IMR-90 (cell line): ENCODE measurements around the gene CCDC171. TPM values are rescaled to one million over a fixed set of nuclear protein-coding genes. Genes with fewer than 3 reads are reported as not detected.

Experiments used
- ATAC-seq: fragments of 200-7000 bp; cut with Tn5 transposase; 2 replicates; pipeline ENCODE4 v1.9.1; 2020; ENCODE audit warnings: low read depth, mild to moderate bottlenecking, moderate library complexity
- BruUV-seq: library from RNA; stranded (reverse); fragments of 400-500 nt; replicated peaks from 2 replicates; lab custom pipeline; 2021; lab: Mats Ljungman, UMichigan
- CTCF ChIA-PET: fragments of 300-600 bp; formaldehyde crosslinking; extraction: SDS; loops from one replicate; lab custom pipeline; 2021; ENCODE audit warnings: antibody characterized with exemption; lab: Yijun Ruan, JAX
- POLR2A ChIA-PET: fragments of 300-600 bp; sonication (Branson Sonifier 250); formaldehyde crosslinking; loops from one replicate; lab custom pipeline; 2022; ENCODE audit warnings: antibody characterized with exemption; ENCODE audit not compliant: unreplicated experiment; lab: Charles Lee
- DNase-seq: peaks from one replicate; pipeline ENCODE4 v3.0.0; 2013
- H2AFZ ChIP-seq: replicated peaks from 2 replicates; pipeline ENCODE3; 2013; ENCODE audit warnings: low read length, mild to moderate bottlenecking; ENCODE audit not compliant: poor library complexity
- H2AK5ac ChIP-seq: 2 replicates; pipeline ENCODE4 v1.6.1; 2013; ENCODE audit warnings: low read depth, low read length, inconsistent platforms
- H2AK9ac ChIP-seq: replicated peaks from 2 replicates; pipeline ENCODE3; 2013; ENCODE audit warnings: mild to moderate bottlenecking, low read depth, low read length, moderate library complexity; ENCODE audit not compliant: poor library complexity
- H2BK120ac ChIP-seq: 2 replicates; pipeline ENCODE4 v1.6.1; 2013; ENCODE audit warnings: low read depth, low read length, inconsistent platforms
- H2BK15ac ChIP-seq: 3 replicates; pipeline ENCODE4 v1.6.1; 2013; ENCODE audit warnings: low read depth, low read length, inconsistent platforms
- H2BK20ac ChIP-seq: 2 replicates; pipeline ENCODE4 v1.6.1; 2013; ENCODE audit warnings: low read depth, mild to moderate bottlenecking, inconsistent platforms, low read length, moderate library complexity
- H2BK5ac ChIP-seq: 2 replicates; pipeline ENCODE4 v1.6.1; 2013; ENCODE audit warnings: mild to moderate bottlenecking, low read depth, low read length, inconsistent platforms; ENCODE audit not compliant: poor library complexity, severe bottlenecking
- H3K14ac ChIP-seq: replicated peaks from 2 replicates; pipeline ENCODE4 v1.6.1; 2013; ENCODE audit warnings: low read depth, low read length, inconsistent platforms
- H3K18ac ChIP-seq: 2 replicates; pipeline ENCODE4 v1.6.1; 2013; ENCODE audit warnings: low read depth, low read length, control low read depth
- H3K23ac ChIP-seq: 2 replicates; pipeline ENCODE4 v1.6.1; 2013; ENCODE audit warnings: low read depth, low read length, inconsistent platforms
- H3K27ac ChIP-seq: 2 replicates; pipeline ENCODE4 v1.5.1; 2013; ENCODE audit warnings: mild to moderate bottlenecking, control low read depth, low read length; ENCODE audit not compliant: insufficient read depth
- H3K27me3 ChIP-seq: 2 replicates; pipeline ENCODE4 v1.6.1; 2013; ENCODE audit warnings: low read length; ENCODE audit not compliant: control insufficient read depth, insufficient read depth
- H3K36me3 ChIP-seq: 2 replicates; pipeline ENCODE4 v1.6.1; 2013; ENCODE audit warnings: low read length, mixed read lengths; ENCODE audit not compliant: control insufficient read depth, insufficient read depth
- H3K4ac ChIP-seq: 2 replicates; pipeline ENCODE4 v1.6.1; 2013; ENCODE audit warnings: low read depth, low read length, inconsistent platforms
- H3K4me1 ChIP-seq: 2 replicates; pipeline ENCODE4 v1.6.1; 2013; ENCODE audit warnings: low read length, mixed read lengths; ENCODE audit not compliant: control insufficient read depth, insufficient read depth
- H3K4me2 ChIP-seq: 2 replicates; pipeline ENCODE4 v1.6.1; 2013; ENCODE audit warnings: low read depth, mild to moderate bottlenecking, control low read depth, low read length, moderate library complexity
- H3K4me3 ChIP-seq: 2 replicates; pipeline ENCODE4 v1.5.1; 2013; ENCODE audit warnings: low read depth, mild to moderate bottlenecking, control low read depth, low read length, moderate library complexity; ENCODE audit not compliant: insufficient read depth
- H3K56ac ChIP-seq: 2 replicates; pipeline ENCODE4 v1.6.1; 2013; ENCODE audit warnings: low read length, inconsistent platforms; ENCODE audit not compliant: insufficient read depth; ENCODE audit errors: extremely low read depth
- H3K79me1 ChIP-seq, 2 experiments: 2 replicates each; pipeline ENCODE4 v1.6.1; 2013; ENCODE audit warnings: low read length in 2 of 2, inconsistent platforms in 1 of 2, low read depth in 1 of 2
- H3K9ac ChIP-seq: 2 replicates; pipeline ENCODE4 v1.6.1; 2013; ENCODE audit warnings: low read depth, low read length, control low read depth
- H3K9me1 ChIP-seq: 2 replicates; pipeline ENCODE4 v1.6.1; 2013; ENCODE audit warnings: low read length, inconsistent platforms; ENCODE audit not compliant: insufficient read depth
- H3K9me3 ChIP-seq: 2 replicates; pipeline ENCODE4 v1.6.1; 2013; ENCODE audit warnings: low read length; ENCODE audit not compliant: control insufficient read depth, insufficient read depth
- H4K20me1 ChIP-seq: 2 replicates; pipeline ENCODE4 v1.6.1; 2013; ENCODE audit warnings: low read length, inconsistent platforms; ENCODE audit not compliant: insufficient read depth
- H4K5ac ChIP-seq: 2 replicates; pipeline ENCODE4 v1.6.1; 2013; ENCODE audit warnings: mild to moderate bottlenecking, low read depth, low read length, control low read depth
- H4K8ac ChIP-seq, 2 experiments: 2 replicates each; pipeline ENCODE4 v1.6.1; 2013; ENCODE audit warnings: low read depth in 2 of 2, low read length in 2 of 2, control low read depth in 1 of 2, inconsistent platforms in 1 of 2
- H4K91ac ChIP-seq: 2 replicates; pipeline ENCODE4 v1.6.1; 2013; ENCODE audit warnings: low read depth, low read length, inconsistent platforms; ENCODE audit not compliant: insufficient read depth
- BHLHE40 ChIP-seq: fragments of 150-350 bp; IDR thresholded peaks from 2 replicates; pipeline ENCODE4 v1.6.1; 2016; ENCODE audit warnings: mild to moderate bottlenecking, low read depth, low read length
- CHD1 ChIP-seq: IDR thresholded peaks from 2 replicates; pipeline ENCODE4 v1.6.1; 2012; ENCODE audit warnings: low read depth, low read length, improper control_type of control experiment
- MAZ ChIP-seq: IDR thresholded peaks from 2 replicates; pipeline ENCODE4 v1.6.1; 2012; ENCODE audit warnings: low read depth, mild to moderate bottlenecking, low read length, improper control_type of control experiment, moderate library complexity, borderline replicate concordance
- MXI1 ChIP-seq: IDR thresholded peaks from 2 replicates; pipeline ENCODE4 v1.6.1; 2012; ENCODE audit warnings: low read depth, mild to moderate bottlenecking, low read length, moderate library complexity, borderline replicate concordance
- NFE2L2 ChIP-seq: fragments of 150-350 bp; IDR thresholded peaks from 2 replicates; pipeline ENCODE4 v1.6.1; 2016; ENCODE audit warnings: low read depth, mild to moderate bottlenecking, low read length
- RAD21 ChIP-seq: IDR thresholded peaks from 2 replicates; pipeline ENCODE4 v1.6.1; 2012; ENCODE audit warnings: low read length, improper control_type of control experiment
- WGBS, 2 experiments: methylation state at CpG; one replicate each; pipeline versions ENCODE4 v1.1.5 to v1.1.7; 2013; ENCODE audit warnings: missing lambda C conversion rate in 2 of 2; ENCODE audit not compliant: insufficient read length in 1 of 2; ENCODE audit errors: extremely low coverage in 2 of 2; 5-methylcytosine and 5-hydroxymethylcytosine counted together
- dilution Hi-C: fragments of 300-500 bp; cut with HindIII; formaldehyde crosslinking; loops from one replicate; pipeline ENCODE4 v1.14.3; 2018; ENCODE audit warnings: low sequenced_read_pairs; ENCODE audit not compliant: unreplicated experiment
- in situ Hi-C: fragments of 300-500 bp; cut with MboI; formaldehyde crosslinking; loops from 3 replicates; pipeline ENCODE4 v1.14.3; 2019; ENCODE audit warnings: low sequenced_read_pairs, inconsistent platforms, mixed read lengths
- intact Hi-C: fragments of 100-400 bp; cut with micrococcal nuclease; formaldehyde crosslinking; loops from 2 replicates; pipeline ENCODE4 v1.10.0; 2022
- polyA plus RNA-seq, 3 experiments: library from polyadenylated mRNA; depleted of rRNA; stranded (reverse); fragments of >200 nt; gene quantifications; 2 replicates each; pipeline ENCODE4 v1.2.3, GENCODE V29; 2012; ENCODE audit warnings: low replicate concordance in 1 of 3
- total RNA-seq: library from RNA; depleted of rRNA; stranded (reverse); fragments of >200 nt; gene quantifications from 2 replicates; pipeline ENCODE4 v1.2.3, GENCODE V29; 2012
- TF ChIP-seq, protein P1 (sequence below): fragments of 150-350 bp; IDR thresholded peaks from 2 replicates; pipeline ENCODE4 v1.6.1; 2017; ENCODE audit warnings: mild to moderate bottlenecking, antibody characterized with exemption, low read length, low read depth

The CCDC171 gene
- total and polyA plus RNA-seq, 2 of the 4 experiments (the other 2 are of a cell fraction) = 0.63 to 2.2 TPM

DNA sequence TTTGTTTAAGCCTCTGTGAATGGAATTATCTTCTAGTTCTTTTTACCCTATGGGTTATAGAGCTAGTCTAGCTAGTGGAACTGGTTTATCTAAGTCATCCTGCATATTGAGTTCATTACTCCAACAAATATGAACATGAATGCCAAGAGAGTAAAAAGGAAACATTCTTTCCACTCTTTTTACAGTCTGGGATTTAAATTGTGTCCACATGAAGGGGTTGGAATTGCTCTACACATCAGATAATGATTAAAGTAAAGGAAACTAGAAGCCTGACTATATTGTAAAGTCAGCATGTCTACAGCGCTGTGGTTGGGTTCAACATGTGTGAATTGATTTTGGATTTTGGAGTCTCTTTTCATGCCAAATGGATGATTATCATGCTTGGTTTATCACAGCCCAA, 173.1 kb downstream of the CCDC171 start:
- Histone ChIP-seq H3K18ac (no peak overlapping the region), H3K9me3 (no peaks in the 10 kb centered on the region), H3K9me1 (no peaks in the 10 kb centered on the region), H3K27ac (no peak overlapping the region), H3K56ac (no peak overlapping the region), H3K4me1 (peaks cover 4% of the 10 kb centered on the region; the same call in 1 of the 2 replicates), H4K20me1 (no peaks in the 10 kb centered on the region), H3K4me3 (no peak overlapping the region), H3K23ac (no peak overlapping the region), H3K27me3 (no peaks in the 10 kb centered on the region), H4K91ac (no peak overlapping the region), H3K36me3 (no peaks in the 10 kb centered on the region), H3K14ac (no peak overlapping the region), H2AFZ (no peak overlapping the region), H2AK9ac (no peak overlapping the region), H2AK5ac (no peak overlapping the region), H3K4me2 (no peak overlapping the region), H2BK15ac (no peak overlapping the region), H2BK20ac (no peak overlapping the region), H2BK5ac (no peak overlapping the region), H4K8ac (no peak overlapping the region), H3K4ac (no peak overlapping the region), H4K5ac (no peak overlapping the region), H2BK120ac (no peak overlapping the region), H3K79me1 (no peaks in the 10 kb centered on the region), H3K9ac (no peak overlapping the region)
- intact Hi-C loops = no loop called here
- ChIA-PET POLR2A (no interaction called here), CTCF (no interaction called here)
- ATAC-seq (no peak), DNase-seq (no peak)
- WGBS, 2 experiments = no CpG with 5 or more reads among the region's 1 CpG
- no peak for TF ChIP-seq BHLHE40
- no peak for TF ChIP-seq RAD21
- TF ChIP-seq MAZ = no peak
- no peak for TF ChIP-seq NFE2L2
- TF ChIP-seq, protein P1, sequence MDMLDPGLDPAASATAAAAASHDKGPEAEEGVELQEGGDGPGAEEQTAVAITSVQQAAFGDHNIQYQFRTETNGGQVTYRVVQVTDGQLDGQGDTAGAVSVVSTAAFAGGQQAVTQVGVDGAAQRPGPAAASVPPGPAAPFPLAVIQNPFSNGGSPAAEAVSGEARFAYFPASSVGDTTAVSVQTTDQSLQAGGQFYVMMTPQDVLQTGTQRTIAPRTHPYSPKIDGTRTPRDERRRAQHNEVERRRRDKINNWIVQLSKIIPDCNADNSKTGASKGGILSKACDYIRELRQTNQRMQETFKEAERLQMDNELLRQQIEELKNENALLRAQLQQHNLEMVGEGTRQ = no peak
- TF ChIP-seq CHD1 = no peak
- TF ChIP-seq MXI1 = no peak
- BruUV-seq = no TSS peak
- dilution Hi-C loops = no loop called here
- in situ Hi-C loops = no loop called here
